A673 (cell line): ENCODE measurements around the gene SHISA2.

Source experiments
- CTCF ChIP-seq: fragments of 300-800, 200-600 bp; sonication (generic); conservative IDR thresholded peaks from 2 replicates; pipeline ENCODE4 v1.5.1; 2017; ENCODE audit warnings: low read depth, mild to moderate bottlenecking, antibody characterized with exemption, low read length, moderate library complexity, mixed read lengths
- EZH2 ChIP-seq: fragments of 200-600 bp; sonication (generic); IDR thresholded peaks from 2 replicates; pipeline ENCODE4 v1.6.1; 2017; ENCODE audit warnings: borderline replicate concordance, low read depth, mild to moderate bottlenecking, mixed read lengths, antibody characterized with exemption, low read length; ENCODE audit not compliant: poor library complexity, severe bottlenecking

- TF ChIP-seq CTCF = no peak
- TF ChIP-seq EZH2 = no peak
Measured at GRCh38 chr13:26007261-26008125, 44.3 kb downstream of the SHISA2 start.
